GM12878 (cell line): ENCODE data around the gene BBLN. TPM values are rescaled to one million over a fixed set of nuclear protein-coding genes. Genes with fewer than 3 reads are reported as not detected.

Experiments used
- ATF2 ChIP-seq: IDR thresholded peaks from 2 replicates; pipeline ENCODE4 v1.6.1; 2012; ENCODE audit warnings: low read length, inconsistent platforms
- ATF7 ChIP-seq: fragments of 450-650 bp; IDR thresholded peaks from 2 replicates; pipeline ENCODE4 v1.6.1; 2016; ENCODE audit warnings: low read depth, mild to moderate bottlenecking
- BCL11A ChIP-seq: IDR thresholded peaks from 2 replicates; pipeline ENCODE4 v1.6.1; 2011; ENCODE audit warnings: low read depth, low read length
- CBX5 ChIP-seq: sonication (generic); IDR thresholded peaks from 2 replicates; pipeline ENCODE4 v1.6.1; 2016; ENCODE audit warnings: low read depth, moderate library complexity, mild to moderate bottlenecking, inconsistent platforms
- CEBPB ChIP-seq, 2 experiments: fragments of 150-350 bp in 1 of 2; IDR thresholded peaks; 2 replicates each; pipeline ENCODE4 v1.6.1; 2012 to 2014; ENCODE audit warnings: low read depth in 2 of 2, low read length in 2 of 2, borderline replicate concordance in 1 of 2, inconsistent platforms in 1 of 2
- CEBPZ ChIP-seq: fragments of 150-350 bp; IDR thresholded peaks from 2 replicates; pipeline ENCODE4 v1.6.1; 2016; ENCODE audit warnings: low read depth, low read length
- CTCF ChIP-seq, 3 experiments: IDR thresholded peaks in 2 of 3; conservative IDR thresholded peaks in 1 of 3; 2 replicates each; pipeline ENCODE4 v1.5.1; 2011; ENCODE audit warnings: low read depth in 3 of 3, low read length in 3 of 3, mild to moderate bottlenecking in 3 of 3, control low read depth in 2 of 3, moderate library complexity in 2 of 3, inconsistent platforms in 1 of 3, mixed read lengths in 1 of 3; ENCODE audit not compliant: control insufficient read depth in 2 of 3, insufficient read depth in 1 of 3; ENCODE audit errors: extremely low read depth in 1 of 3
- E4F1 ChIP-seq: fragments of 450-650 bp; IDR thresholded peaks from 2 replicates; pipeline ENCODE4 v1.6.1; 2018; ENCODE audit warnings: borderline replicate concordance, mild to moderate bottlenecking; ENCODE audit not compliant: partially characterized antibody
- HSF1 ChIP-seq: fragments of 150-350 bp; IDR thresholded peaks from 2 replicates; pipeline ENCODE4 v1.6.1; 2014; ENCODE audit warnings: mild to moderate bottlenecking, low read depth, low read length
- KAT2A ChIP-seq: conservative IDR thresholded peaks from 2 replicates; pipeline ENCODE4 v1.6.1; 2011; ENCODE audit warnings: low read depth, low read length; ENCODE audit not compliant: control insufficient read depth
- MYB ChIP-seq: fragments of 150-350 bp; IDR thresholded peaks from 2 replicates; pipeline ENCODE4 v1.6.1; 2014; ENCODE audit warnings: mild to moderate bottlenecking, low read depth, low read length, borderline replicate concordance
- NKRF ChIP-seq: fragments of 450-650 bp; conservative IDR thresholded peaks from 2 replicates; pipeline ENCODE4 v1.6.1; 2017; ENCODE audit warnings: mild to moderate bottlenecking, moderate library complexity
- RBBP5 ChIP-seq: fragments of 200-600 bp; sonication (generic); conservative IDR thresholded peaks from 2 replicates; pipeline ENCODE4 v1.6.1; 2016
- RELA ChIP-seq: fragments of 450-650 bp; IDR thresholded peaks from 2 replicates; pipeline ENCODE4 v1.8.0; 2014; ENCODE audit warnings: borderline replicate concordance; ENCODE audit not compliant: partially characterized antibody
- SMC3 ChIP-seq: IDR thresholded peaks from 2 replicates; pipeline ENCODE4 v1.6.1; 2011; ENCODE audit warnings: low read length, improper control_type of control experiment, borderline replicate concordance
- SUZ12 ChIP-seq: fragments of 200-600 bp; sonication (generic); IDR thresholded peaks from one replicate; pipeline ENCODE4 v1.6.1; 2018; ENCODE audit warnings: antibody characterized with exemption, mild to moderate bottlenecking; ENCODE audit not compliant: unreplicated experiment
- polyA plus RNA-seq, 11 experiments: library from polyadenylated mRNA; depleted of rRNA in 4 of 11; unstranded in 6 of 11; stranded (reverse) in 5 of 11; fragments of >200 nt; fragmentation: Nextera tagmentation in 4 of 11; fragmentation: Illumina TruSeq in 1 of 11; extraction: Ambion mirVana in 4 of 11; extraction: Trizol in 1 of 11; gene quantifications; 1 replicate in 1 of 11; 2 replicates in 10 of 11; pipeline versions ENCODE4 v1.2.1 to v1.2.3, GENCODE V29; 2011 to 2016; ENCODE audit warnings: inconsistent platforms in 2 of 11, missing spikeins in 2 of 11, low read depth in 1 of 11
- total RNA-seq, 4 experiments: library from RNA; depleted of rRNA in 3 of 4; stranded (reverse); fragments of >200 nt in 3 of 4; fragmentation: Illumina TruSeq in 1 of 4; extraction: Trizol in 1 of 4; gene quantifications; 2 replicates each; pipeline versions ENCODE4 v1.2.1 to v1.2.3, GENCODE V29; 2013 to 2021

BBLN gene
- total and polyA plus RNA-seq, 10 of the 15 experiments (the other 5 are each of a cell fraction or from before 2014, with no cell fraction given) = 3.8 to 194 (median 66.2) TPM

GRCh38 chr9:128191406-128192046, 31.5 kb downstream of the BBLN start, which contains the start of gene CIZ1 (continued):
- no peak for TF ChIP-seq SUZ12
- TF ChIP-seq CEBPZ = no peak
- TF ChIP-seq ATF7 = peak; percentile 67; the same call in 1 of the 2 replicates
- TF ChIP-seq BCL11A = no peak
- no peak for TF ChIP-seq MYB
- TF ChIP-seq CEBPB (IDR thresholded peaks at IDR 0.05; ENCODE audit: borderline replicate concordance in 1 of 2, low read depth in 2 of 2, low read length in 2 of 2) = no peak
- no peak for TF ChIP-seq RBBP5
- no peak for TF ChIP-seq ATF2
- peak; percentile 79; the same call in 1 of the 2 replicates for TF ChIP-seq NKRF
- peak; percentile 63 to 85 (median 68); a peak in 5 of 6 replicates for TF ChIP-seq CTCF (IDR thresholded peaks at IDR 0.05 in 2 of 3, conservative IDR thresholded peaks at IDR 0.05 in 1 of 3; ENCODE audit: control insufficient read depth in 2 of 3, extremely low read depth in 1 of 3, insufficient read depth in 1 of 3, low read depth in 3 of 3, low read length in 3 of 3)
- no peak for TF ChIP-seq HSF1
- TF ChIP-seq CBX5 = no peak; the same call in 1 of the 2 replicates
- TF ChIP-seq E4F1 = no peak
- no peak for TF ChIP-seq SMC3
- peak; percentile 52 for TF ChIP-seq RELA
- no peak for TF ChIP-seq KAT2A
